HL-60 (cell line): ENCODE results near the gene ERGIC3.

ENCODE experiments used
- DNase-seq, 2 experiments: peaks; one replicate each; pipeline ENCODE4 v3.0.0-alpha.2; 2010 to 2020; ENCODE audit warnings: low read depth in 1 of 2, low spot score in 1 of 2
- H3K27ac ChIP-seq: fragments of 250-450 bp; sonication (Bioruptor Pico); replicated peaks from 2 replicates; pipeline ENCODE4 v1.5.1; 2020; ENCODE audit warnings: mild to moderate bottlenecking, moderate library complexity
- H3K27me3 ChIP-seq: fragments of 250-450 bp; sonication (Bioruptor Pico); 2 replicates; pipeline ENCODE4 v1.5.1; 2021; ENCODE audit warnings: mild to moderate bottlenecking, moderate library complexity; ENCODE audit not compliant: insufficient read depth, poor library complexity, severe bottlenecking
- H3K4me3 ChIP-seq: replicated peaks from 2 replicates; pipeline ENCODE4 v1.5.1; 2011; ENCODE audit warnings: mild to moderate bottlenecking, control low read depth, low read length; ENCODE audit not compliant: insufficient read depth
- CTCF ChIP-seq: IDR thresholded peaks from one replicate; pipeline ENCODE4 v1.5.1; 2011; ENCODE audit warnings: low read length, control low read depth, inconsistent platforms; ENCODE audit not compliant: insufficient read depth
- GABPA ChIP-seq: IDR thresholded peaks from 2 replicates; pipeline ENCODE4 v1.6.1; 2012; ENCODE audit warnings: low read depth
- POLR2AphosphoS5 ChIP-seq: IDR thresholded peaks from 2 replicates; pipeline ENCODE4 v1.6.1; 2012; ENCODE audit warnings: low read depth
- REST ChIP-seq: IDR thresholded peaks from 2 replicates; pipeline ENCODE4 v1.6.1; 2012; ENCODE audit warnings: low read depth; ENCODE audit not compliant: insufficient replicate concordance
- SPI1 ChIP-seq: IDR thresholded peaks from 2 replicates; pipeline ENCODE4 v1.6.1; 2012; ENCODE audit warnings: low read depth, mild to moderate bottlenecking, borderline replicate concordance

The ERGIC3 gene

GRCh38 chr20:35497320-35497719 is 44.6 kb upstream of the ERGIC3 start:
- TF ChIP-seq GABPA = no peak
- Histone ChIP-seq H3K27me3 (no peaks in the 10 kb centered on the region), H3K27ac (no peak overlapping the region)

GRCh38 chr20:35497780-35498189 is 44.1 kb upstream of the ERGIC3 start:
- Histone ChIP-seq H3K27me3 (no peaks in the 10 kb centered on the region), H3K27ac (no peak overlapping the region), H3K4me3 (no peak overlapping the region)
- no peak for TF ChIP-seq CTCF
- no peak for TF ChIP-seq POLR2AphosphoS5
- TF ChIP-seq SPI1 = no peak
- no peak for TF ChIP-seq REST
- no peak for TF ChIP-seq GABPA
- DNase-seq = no peak

More at GRCh38 chr20:35497320-35497719, 44.6 kb upstream of the ERGIC3 start:
- DNase-seq = no peak
- H3K4me3 ChIP-seq = no peak overlapping the region

- TF ChIP-seq CTCF (no peak), REST (no peak), SPI1 (no peak), POLR2AphosphoS5 (no peak), GABPA (no peak)
- Histone ChIP-seq H3K4me3 (no peak overlapping the region), H3K27me3 (no peaks in the 10 kb centered on the region), H3K27ac (no peak overlapping the region)
- DNase-seq = no peak
Measured at GRCh38 chr20:35499271-35499670, 42.6 kb upstream of the ERGIC3 start.

- TF ChIP-seq REST (no peak), SPI1 (peak; percentile 75; the same call in 1 of the 2 replicates), GABPA (no peak)
- no peak overlapping the region for H3K27ac ChIP-seq
Measured at GRCh38 chr20:35502352-35502751, 39.5 kb upstream of the ERGIC3 start.

More at GRCh38 chr20:35502352-35502751, 39.5 kb upstream of the ERGIC3 start:
- peak in 1 of 2 experiments; percentile 86 for DNase-seq
- no peak overlapping the region for H3K4me3 ChIP-seq
- no peaks in the 10 kb centered on the region for H3K27me3 ChIP-seq
